Measurements from ENCODE around the gene EPHB1. TPM values are rescaled to one million over a fixed set of nuclear protein-coding genes. Genes with fewer than 3 reads are reported as not detected.
"Not testable (repeated sequence)": the region's sequence is repeated elsewhere in the genome, so short reads cannot be mapped to it uniquely, and the experiment has no call there.

EPHB1 gene
- total RNA-seq, 1 experiment from 2014 or later: 0.11 TPM

GRCh38 chr3:134998855-134999254 is 203.8 kb downstream of the EPHB1 start:
- H3K27ac ChIP-seq (ENCODE audit: low read depth, low read length, poor library complexity, severe bottlenecking): no peak overlapping the region
- no peaks in the 10 kb centered on the region for H3K4me1 ChIP-seq (ENCODE audit: insufficient read depth, low read length, poor library complexity, severe bottlenecking)
- intact Hi-C loops (cut with micrococcal nuclease; ENCODE audit: unreplicated experiment): no loop called here
- ChIA-PET POLR2A (ENCODE audit: low non-redundant PET) (no interaction called here), CTCF (no interaction called here)
- no TSS peak for BruUV-seq (replicated peaks)
- H3K4me3 ChIP-seq (ENCODE audit: low read depth, low read length, poor library complexity, severe bottlenecking): no peak overlapping the region
- no peaks in the 10 kb centered on the region for H3K9me3 ChIP-seq (ENCODE audit: low read depth, low read length, poor library complexity, severe bottlenecking)
- H3K36me3 ChIP-seq (ENCODE audit: insufficient read depth, low read length, poor library complexity, severe bottlenecking): no peaks in the 10 kb centered on the region
- no peak for DNase-seq (ENCODE audit: low spot score)
- H3K27me3 ChIP-seq (replicated peaks; ENCODE audit: insufficient read depth, low read depth, low read length, poor library complexity): peaks cover 47% of the 10 kb centered on the region
- no peak for TF ChIP-seq EZH2 (IDR thresholded peaks at IDR 0.05; ENCODE audit: borderline replicate concordance, low read depth, low read length, poor library complexity, severe bottlenecking)
- TF ChIP-seq CTCF (conservative IDR thresholded peaks at IDR 0.05; ENCODE audit: low read depth, low read length): no peak

- no TSS peak for BruUV-seq (replicated peaks)
- ChIA-PET POLR2A (ENCODE audit: low non-redundant PET) (no interaction called here), CTCF (no interaction called here)
- Histone ChIP-seq H3K4me1 (ENCODE audit: insufficient read depth, low read length, poor library complexity, severe bottlenecking) (no peaks in the 10 kb centered on the region), H3K27me3 (replicated peaks; ENCODE audit: insufficient read depth, low read depth, low read length, poor library complexity) (peaks cover 47% of the 10 kb centered on the region), H3K36me3 (ENCODE audit: insufficient read depth, low read length, poor library complexity, severe bottlenecking) (no peaks in the 10 kb centered on the region), H3K4me3 (ENCODE audit: low read depth, low read length, poor library complexity, severe bottlenecking) (no peak overlapping the region), H3K27ac (ENCODE audit: low read depth, low read length, poor library complexity, severe bottlenecking) (no peak overlapping the region), H3K9me3 (ENCODE audit: low read depth, low read length, poor library complexity, severe bottlenecking) (no peaks in the 10 kb centered on the region)
- DNase-seq (ENCODE audit: low spot score): no peak
- intact Hi-C loops (cut with micrococcal nuclease; ENCODE audit: unreplicated experiment): no loop called here
- no peak for TF ChIP-seq EZH2 (IDR thresholded peaks at IDR 0.05; ENCODE audit: borderline replicate concordance, low read depth, low read length, poor library complexity, severe bottlenecking)
- TF ChIP-seq CTCF (conservative IDR thresholded peaks at IDR 0.05; ENCODE audit: low read depth, low read length): no peak
Observed at GRCh38 chr3:135000465-135000864, 205.4 kb downstream of the EPHB1 start.

- CTCF ChIA-PET; H3K4me1 ChIP-seq (ENCODE audit: insufficient read depth, low read length, poor library complexity, severe bottlenecking); DNase-seq (ENCODE audit: low spot score); H3K4me3 ChIP-seq (ENCODE audit: low read depth, low read length, poor library complexity, severe bottlenecking); intact Hi-C loops (cut with micrococcal nuclease; ENCODE audit: unreplicated experiment); H3K9me3 ChIP-seq (ENCODE audit: low read depth, low read length, poor library complexity, severe bottlenecking); BruUV-seq (replicated peaks); H3K36me3 ChIP-seq (ENCODE audit: insufficient read depth, low read length, poor library complexity, severe bottlenecking); H3K27ac ChIP-seq (ENCODE audit: low read depth, low read length, poor library complexity, severe bottlenecking); POLR2A ChIA-PET (ENCODE audit: low non-redundant PET): not testable (repeated sequence)
- peaks cover 16% of the 10 kb centered on the region for H3K27me3 ChIP-seq (replicated peaks; ENCODE audit: insufficient read depth, low read depth, low read length, poor library complexity)
Observed at GRCh38 chr3:135005616-135006015, 210.6 kb downstream of the EPHB1 start.

DNA sequence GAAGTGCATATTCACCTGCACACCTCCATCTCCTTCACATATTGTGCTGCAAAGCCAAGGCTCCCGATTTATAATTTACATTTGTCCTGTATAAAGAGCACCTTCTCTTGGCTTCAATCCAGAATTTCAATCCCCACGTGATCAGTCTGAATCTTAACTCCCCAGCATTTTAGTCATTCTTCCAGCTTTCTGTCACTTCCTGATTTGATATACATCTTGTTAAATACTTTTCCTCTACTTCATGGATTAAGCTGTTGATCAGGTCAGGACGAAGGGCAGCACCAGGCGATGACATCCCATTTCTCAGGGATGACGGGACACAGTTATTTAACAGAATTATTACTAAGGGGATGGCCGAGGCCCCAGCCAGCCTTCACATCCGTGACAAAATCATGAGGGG is 212.5 kb downstream of the EPHB1 start:
- intact Hi-C loops (cut with micrococcal nuclease; ENCODE audit: unreplicated experiment): no loop called here
- CTCF ChIA-PET: no interaction called here

More for the DNA sequence above, 212.5 kb downstream of the EPHB1 start:
- H3K36me3 ChIP-seq (ENCODE audit: insufficient read depth, low read length, poor library complexity, severe bottlenecking): no peaks in the 10 kb centered on the region
- TF ChIP-seq CTCF (conservative IDR thresholded peaks at IDR 0.05; ENCODE audit: low read depth, low read length): no peak
- H3K27ac ChIP-seq (ENCODE audit: low read depth, low read length, poor library complexity, severe bottlenecking): no peak overlapping the region
- H3K4me3 ChIP-seq (ENCODE audit: low read depth, low read length, poor library complexity, severe bottlenecking): no peak overlapping the region
- H3K9me3 ChIP-seq (ENCODE audit: low read depth, low read length, poor library complexity, severe bottlenecking): no peaks in the 10 kb centered on the region
- POLR2A ChIA-PET (ENCODE audit: low non-redundant PET): no interaction called here
- no peak for DNase-seq (ENCODE audit: low spot score)
- BruUV-seq (replicated peaks): no TSS peak
- H3K27me3 ChIP-seq (replicated peaks; ENCODE audit: insufficient read depth, low read depth, low read length, poor library complexity): peaks cover 3% of the 10 kb centered on the region
- no peaks in the 10 kb centered on the region for H3K4me1 ChIP-seq (ENCODE audit: insufficient read depth, low read length, poor library complexity, severe bottlenecking)

Data from A673 (cell line).